Activated CD8-positive, alpha-beta memory T cell treated with anti-CD3 and anti-CD28 coated beads, Interleukin-2, amount 50 U/mL, for 1 hour (primary cell): ENCODE results near the gene ERICH3.
"Not testable (repeated sequence)": the region's sequence is repeated elsewhere in the genome, so short reads cannot be mapped to it uniquely, and the experiment has no call there.

Experiments used
- DNase-seq: peaks from one replicate; pipeline ENCODE4 v3.0.0-alpha.2; 2020; ENCODE audit errors: extremely low read depth

Gene ERICH3

GRCh38 chr1:74677926-74678325 lies 4.3 kb upstream of the ERICH3 start:
- DNase-seq: no peak

- DNase-seq: no peak
Observed at GRCh38 chr1:74674278-74675048, 871 bp upstream of the ERICH3 start.

- not testable (repeated sequence) for DNase-seq
Observed at GRCh38 chr1:74670866-74671265, 2.7 kb downstream of the ERICH3 start.

- DNase-seq: no peak
Observed at GRCh38 chr1:74654708-74655107, 18.9 kb downstream of the ERICH3 start.

- DNase-seq: no peak
Observed at GRCh38 chr1:74652711-74653139, 20.9 kb downstream of the ERICH3 start.

GRCh38 chr1:74650561-74650960 lies 23.0 kb downstream of the ERICH3 start:
- DNase-seq: no peak

- DNase-seq: no peak
Observed at GRCh38 chr1:74641876-74642275, 31.7 kb downstream of the ERICH3 start.

- no peak for DNase-seq
Observed at GRCh38 chr1:74641161-74641560, 32.4 kb downstream of the ERICH3 start.

- DNase-seq: no peak
Observed at GRCh38 chr1:74637296-74637695, 36.3 kb downstream of the ERICH3 start.

- no peak for DNase-seq
Observed at GRCh38 chr1:74629283-74629682, 44.3 kb downstream of the ERICH3 start.

- no peak for DNase-seq
Observed at GRCh38 chr1:74623716-74624115, 49.9 kb downstream of the ERICH3 start.

- no peak for DNase-seq
Observed at GRCh38 chr1:74620242-74620641, 53.4 kb downstream of the ERICH3 start.

- no peak for DNase-seq
Observed at GRCh38 chr1:74618974-74619373, 54.6 kb downstream of the ERICH3 start.

- DNase-seq: no peak
Observed at GRCh38 chr1:74613894-74614293, 59.7 kb downstream of the ERICH3 start.

GRCh38 chr1:74611887-74612286 lies 61.7 kb downstream of the ERICH3 start:
- no peak for DNase-seq

- no peak for DNase-seq
Observed at GRCh38 chr1:74610961-74611360, 62.6 kb downstream of the ERICH3 start.

- no peak for DNase-seq
Observed at GRCh38 chr1:74609810-74610371, 63.7 kb downstream of the ERICH3 start.

- DNase-seq: no peak
Observed at GRCh38 chr1:74596717-74597116, 76.9 kb downstream of the ERICH3 start.

- no peak for DNase-seq
Observed at GRCh38 chr1:74593887-74594866, 79.4 kb downstream of the ERICH3 start.

GRCh38 chr1:74592580-74593355 lies 80.8 kb downstream of the ERICH3 start:
- DNase-seq: no peak

- DNase-seq: no peak
Observed at GRCh38 chr1:74591949-74592348, 81.6 kb downstream of the ERICH3 start.

GRCh38 chr1:74590288-74590687 lies 83.3 kb downstream of the ERICH3 start:
- DNase-seq: no peak
